Astrocyte (in vitro differentiated cells and primary cell): ENCODE data around the gene PDGFRB. TPM values are rescaled to one million over a fixed set of nuclear protein-coding genes. Genes with fewer than 3 reads are reported as not detected.
A peak's percentile ranks its signal among the peaks of the same experiment; 100 is the strongest.

Experiments used
- DNase-seq: peaks from one replicate; pipeline ENCODE4 v3.0.0-alpha.2; 2010; ENCODE audit warnings: low read depth
- FAIRE-seq: peaks from 2 replicates; lab custom pipeline; 2011; peaks lifted over from hg19 to GRCh38; lab: Jason Lieb, UNC
- H2AFZ ChIP-seq: 2 replicates; pipeline ENCODE4 v1.6.0; 2012; ENCODE audit warnings: low read depth, low read length, inconsistent platforms
- H3K27ac ChIP-seq: 2 replicates; pipeline ENCODE4 v1.5.1; 2011; ENCODE audit warnings: low read depth, low read length, inconsistent platforms
- H3K27me3 ChIP-seq: 2 replicates; pipeline ENCODE4 v1.6.0; 2011; ENCODE audit warnings: low read length, inconsistent platforms; ENCODE audit not compliant: insufficient read depth
- H3K36me3 ChIP-seq: 2 replicates; pipeline ENCODE4 v1.5.1; 2011; ENCODE audit warnings: low read length, inconsistent platforms; ENCODE audit not compliant: insufficient read depth
- H3K4me1 ChIP-seq: 2 replicates; pipeline ENCODE4 v1.5.1; 2011; ENCODE audit warnings: low read length, inconsistent platforms; ENCODE audit not compliant: insufficient read depth
- H3K4me2 ChIP-seq: 2 replicates; pipeline ENCODE4 v1.6.0; 2012; ENCODE audit warnings: low read length, inconsistent platforms
- H3K4me3 ChIP-seq: 2 replicates; pipeline ENCODE4 v1.5.1; 2011; ENCODE audit warnings: low read depth, mild to moderate bottlenecking, low read length, inconsistent platforms; ENCODE audit not compliant: insufficient read depth
- H3K79me2 ChIP-seq: 2 replicates; pipeline ENCODE4 v1.6.0; 2012; ENCODE audit warnings: mild to moderate bottlenecking, low read length, inconsistent platforms; ENCODE audit not compliant: insufficient read depth
- H3K9ac ChIP-seq: 2 replicates; pipeline ENCODE4 v1.6.0; 2012; ENCODE audit warnings: mild to moderate bottlenecking, low read length, inconsistent platforms
- H3K9me3 ChIP-seq: 2 replicates; pipeline ENCODE4 v1.5.1; 2012; ENCODE audit warnings: low read depth, mild to moderate bottlenecking, low read length, inconsistent platforms; ENCODE audit not compliant: insufficient read depth
- H4K20me1 ChIP-seq: 2 replicates; pipeline ENCODE4 v1.6.0; 2012; ENCODE audit warnings: low read length, inconsistent platforms; ENCODE audit not compliant: insufficient read depth
- H3K27ac Mint-ChIP-seq: one replicate; pipeline ENCODE4 v1.8.0; 2021; ENCODE audit warnings: mild to moderate bottlenecking, mixed read lengths; ENCODE audit not compliant: unreplicated experiment
- H3K27me3 Mint-ChIP-seq: one replicate; pipeline ENCODE4 v1.8.0; 2021; ENCODE audit warnings: low read depth, mixed read lengths; ENCODE audit not compliant: unreplicated experiment
- H3K36me3 Mint-ChIP-seq: one replicate; pipeline ENCODE4 v1.8.0; 2021; ENCODE audit warnings: low read depth, mixed read lengths; ENCODE audit not compliant: unreplicated experiment
- H3K4me1 Mint-ChIP-seq: one replicate; pipeline ENCODE4 v1.8.0; 2021; ENCODE audit warnings: low read depth, mixed read lengths; ENCODE audit not compliant: unreplicated experiment
- H3K4me3 Mint-ChIP-seq: one replicate; pipeline ENCODE4 v1.8.0; 2021; ENCODE audit warnings: mild to moderate bottlenecking, moderate library complexity, mixed read lengths; ENCODE audit not compliant: unreplicated experiment
- H3K9me3 Mint-ChIP-seq: one replicate; pipeline ENCODE4 v1.8.0; 2021; ENCODE audit warnings: mild to moderate bottlenecking, mixed read lengths; ENCODE audit not compliant: unreplicated experiment
- CTCF ChIP-seq: IDR thresholded peaks from 2 replicates; pipeline ENCODE4 v1.5.1; 2011; ENCODE audit warnings: low read depth, mild to moderate bottlenecking, inconsistent platforms, low read length, moderate library complexity; ENCODE audit not compliant: insufficient read depth
- EZH2 ChIP-seq: IDR thresholded peaks from 2 replicates; pipeline ENCODE4 v1.6.1; 2012; ENCODE audit warnings: mild to moderate bottlenecking, low read length, inconsistent platforms; ENCODE audit not compliant: insufficient read depth
- total RNA-seq: library from RNA; stranded (reverse); gene quantifications from 2 replicates; pipeline ENCODE4 v1.2.1, GENCODE V29; 2021

Gene PDGFRB
- total RNA-seq, 1 donor from 2014 or later = 78.8 TPM

DNA sequence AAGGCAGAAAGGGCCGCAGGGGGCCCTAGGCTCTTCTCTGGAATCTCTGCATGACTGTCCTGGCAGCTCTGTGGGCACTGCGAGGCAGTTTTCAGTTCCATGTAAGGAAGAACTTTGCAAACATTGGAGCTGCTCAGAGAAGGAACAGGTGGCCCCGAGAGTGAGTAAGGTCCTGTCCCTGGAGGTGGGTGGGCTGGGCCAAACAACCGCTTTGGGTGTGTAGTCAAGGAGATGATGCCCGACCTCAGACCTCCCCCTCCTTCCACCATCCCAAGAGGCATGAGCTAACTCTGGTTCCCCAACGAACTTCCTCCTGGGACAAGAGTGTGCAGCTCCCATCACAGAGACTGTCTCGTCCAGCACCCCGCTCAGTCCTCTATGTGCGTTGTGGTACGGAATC is 89.8 kb downstream of the PDGFRB start:
- no peaks in the 10 kb centered on the region for H4K20me1 ChIP-seq
- H3K9me3 ChIP-seq = no peaks in the 10 kb centered on the region
- Mint-ChIP-seq H3K27ac (peak overlapping the region; percentile 69), H3K4me3 (no peak overlapping the region), H3K9me3 (no peaks in the 10 kb centered on the region), H3K27me3 (peaks cover 2% of the 10 kb centered on the region), H3K36me3 (no peaks in the 10 kb centered on the region), H3K4me1 (peaks cover 50% of the 10 kb centered on the region)
- peak overlapping the region; percentile 71 for H3K4me2 ChIP-seq
- peak; percentile 49 for FAIRE-seq
- H3K79me2 ChIP-seq = no peaks in the 10 kb centered on the region
- peak overlapping the region; percentile 46 for H3K9ac ChIP-seq
- DNase-seq = peak; percentile 37
- H3K36me3 ChIP-seq = no peaks in the 10 kb centered on the region
- H3K27ac ChIP-seq = peak overlapping the region; percentile 61
- H3K4me1 ChIP-seq = peaks cover 46% of the 10 kb centered on the region
- H3K27me3 ChIP-seq = no peaks in the 10 kb centered on the region
- TF ChIP-seq EZH2 = no peak
- no peak for TF ChIP-seq CTCF
- H2AFZ ChIP-seq = peak overlapping the region; percentile 31
- no peak overlapping the region for H3K4me3 ChIP-seq

- H3K27me3 Mint-ChIP-seq = peaks cover 2% of the 10 kb centered on the region
- TF ChIP-seq EZH2 (no peak), CTCF (no peak)
- peak overlapping the region; percentile 61 for H3K27ac ChIP-seq
These were observed 90.3 kb downstream of the PDGFRB start for GRCh38 chr5:150065346-150065745.

GRCh38 chr5:150064681-150065220 is 90.9 kb downstream of the PDGFRB start:
- DNase-seq (no peak), FAIRE-seq (no peak)
- H3K4me3 ChIP-seq = no peak overlapping the region
- peak overlapping the region; percentile 61 for H3K27ac ChIP-seq
- peaks cover 50% of the 10 kb centered on the region for H3K4me1 Mint-ChIP-seq
- H3K27ac Mint-ChIP-seq = no peak overlapping the region
- H3K79me2 ChIP-seq = no peaks in the 10 kb centered on the region
- no peaks in the 10 kb centered on the region for H3K9me3 Mint-ChIP-seq
- TF ChIP-seq CTCF (no peak), EZH2 (no peak)
- peaks cover 2% of the 10 kb centered on the region for H3K27me3 Mint-ChIP-seq
- no peaks in the 10 kb centered on the region for H3K27me3 ChIP-seq
- no peak overlapping the region for H3K9ac ChIP-seq
- peak overlapping the region; percentile 71 for H3K4me2 ChIP-seq
- H3K36me3 ChIP-seq = no peaks in the 10 kb centered on the region
- H3K4me3 Mint-ChIP-seq = no peak overlapping the region
- H2AFZ ChIP-seq = no peak overlapping the region
- H3K4me1 ChIP-seq = peaks cover 46% of the 10 kb centered on the region
- H4K20me1 ChIP-seq = no peaks in the 10 kb centered on the region
- no peaks in the 10 kb centered on the region for H3K9me3 ChIP-seq
- H3K36me3 Mint-ChIP-seq = no peaks in the 10 kb centered on the region

More at GRCh38 chr5:150065346-150065745, 90.3 kb downstream of the PDGFRB start:
- H3K9ac ChIP-seq = peak overlapping the region; percentile 46
- no peak overlapping the region for H3K27ac Mint-ChIP-seq
- peak; percentile 52 for DNase-seq
- H3K4me3 ChIP-seq = no peak overlapping the region
- H4K20me1 ChIP-seq = no peaks in the 10 kb centered on the region
- H3K4me1 Mint-ChIP-seq = peaks cover 50% of the 10 kb centered on the region
- H3K9me3 Mint-ChIP-seq = no peaks in the 10 kb centered on the region
- peak overlapping the region; percentile 31 for H2AFZ ChIP-seq
- FAIRE-seq = no peak
- H3K27me3 ChIP-seq = no peaks in the 10 kb centered on the region
- H3K4me2 ChIP-seq = peak overlapping the region; percentile 71
- H3K79me2 ChIP-seq = no peaks in the 10 kb centered on the region
- peaks cover 46% of the 10 kb centered on the region for H3K4me1 ChIP-seq
- no peaks in the 10 kb centered on the region for H3K36me3 ChIP-seq
- no peaks in the 10 kb centered on the region for H3K36me3 Mint-ChIP-seq
- no peaks in the 10 kb centered on the region for H3K9me3 ChIP-seq
- no peak overlapping the region for H3K4me3 Mint-ChIP-seq
